ENCODE results near the gene SLC25A25.

DNA sequence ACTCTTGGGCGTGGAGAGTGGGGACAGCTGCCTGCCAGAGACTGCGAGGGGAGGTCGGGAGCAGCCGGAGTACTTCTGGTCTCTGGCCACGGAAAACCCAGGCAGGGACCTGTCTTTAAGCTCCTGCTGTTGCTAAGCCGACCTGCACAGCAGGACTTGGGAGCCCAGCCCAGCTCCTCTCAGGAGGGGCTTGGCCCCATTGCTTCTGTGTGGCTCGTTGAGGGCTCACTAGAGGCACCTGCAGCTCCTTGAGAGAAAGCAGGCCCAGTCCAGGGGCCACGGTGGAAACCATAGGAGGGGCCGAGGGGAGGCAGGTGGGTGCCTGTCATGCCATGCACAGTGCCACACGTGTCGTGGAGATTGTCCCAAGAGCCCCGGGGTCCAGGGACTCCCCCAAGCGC lies 77.9 kb downstream of the SLC25A25 start:
- TF ChIP-seq POLR2A (IDR thresholded peaks at IDR 0.05) (no peak), EP300 (IDR thresholded peaks at IDR 0.05) (no peak)
- TF ChIP-seq, protein P1, sequence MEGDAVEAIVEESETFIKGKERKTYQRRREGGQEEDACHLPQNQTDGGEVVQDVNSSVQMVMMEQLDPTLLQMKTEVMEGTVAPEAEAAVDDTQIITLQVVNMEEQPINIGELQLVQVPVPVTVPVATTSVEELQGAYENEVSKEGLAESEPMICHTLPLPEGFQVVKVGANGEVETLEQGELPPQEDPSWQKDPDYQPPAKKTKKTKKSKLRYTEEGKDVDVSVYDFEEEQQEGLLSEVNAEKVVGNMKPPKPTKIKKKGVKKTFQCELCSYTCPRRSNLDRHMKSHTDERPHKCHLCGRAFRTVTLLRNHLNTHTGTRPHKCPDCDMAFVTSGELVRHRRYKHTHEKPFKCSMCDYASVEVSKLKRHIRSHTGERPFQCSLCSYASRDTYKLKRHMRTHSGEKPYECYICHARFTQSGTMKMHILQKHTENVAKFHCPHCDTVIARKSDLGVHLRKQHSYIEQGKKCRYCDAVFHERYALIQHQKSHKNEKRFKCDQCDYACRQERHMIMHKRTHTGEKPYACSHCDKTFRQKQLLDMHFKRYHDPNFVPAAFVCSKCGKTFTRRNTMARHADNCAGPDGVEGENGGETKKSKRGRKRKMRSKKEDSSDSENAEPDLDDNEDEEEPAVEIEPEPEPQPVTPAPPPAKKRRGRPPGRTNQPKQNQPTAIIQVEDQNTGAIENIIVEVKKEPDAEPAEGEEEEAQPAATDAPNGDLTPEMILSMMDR (IDR thresholded peaks at IDR 0.05), result no peak
